GM19328 (cell line): Measurements from ENCODE around the gene TMEM214.
A peak's percentile ranks its signal among the peaks of the same experiment; 100 is the strongest.
"Not testable (repeated sequence)": the region's sequence is repeated elsewhere in the genome, so short reads cannot be mapped to it uniquely, and the experiment has no call there.

ENCODE experiments used
- ATAC-seq: cut with Tn5 transposase; IDR thresholded peaks from one replicate; pipeline ENCODE4 v1.9.1; 2021; ENCODE audit warnings: mild to moderate bottlenecking, moderate library complexity; ENCODE audit not compliant: unreplicated experiment

TMEM214 gene

GRCh38 chr2:27069436-27069835 lies 36.7 kb downstream of the TMEM214 start:
- ATAC-seq, result no peak

- no peak for ATAC-seq
Observed at GRCh38 chr2:27069961-27070618, 37.3 kb downstream of the TMEM214 start.

GRCh38 chr2:27070653-27071276 lies 38.0 kb downstream of the TMEM214 start:
- no peak for ATAC-seq

GRCh38 chr2:27071277-27071989 lies 38.7 kb downstream of the TMEM214 start, which contains the start of gene OST4:
TSS of gene OST4 (minus strand) at chr2:27071654.
- peak; percentile 85 for ATAC-seq

GRCh38 chr2:27071990-27072830 lies 39.4 kb downstream of the TMEM214 start:
- no peak for ATAC-seq

- no peak for ATAC-seq
Observed at GRCh38 chr2:27072920-27073319, 40.2 kb downstream of the TMEM214 start.

- no peak for ATAC-seq
Observed at GRCh38 chr2:27073782-27074181, 41.0 kb downstream of the TMEM214 start.

GRCh38 chr2:27074738-27075565 lies 42.2 kb downstream of the TMEM214 start:
- no peak for ATAC-seq

- ATAC-seq, result not testable (repeated sequence)
Observed at GRCh38 chr2:27075566-27075871, 42.8 kb downstream of the TMEM214 start.

GRCh38 chr2:27076323-27076722 lies 43.6 kb downstream of the TMEM214 start:
- no peak for ATAC-seq

GRCh38 chr2:27077231-27077630 lies 44.5 kb downstream of the TMEM214 start:
- ATAC-seq, result no peak

- no peak for ATAC-seq
Observed at GRCh38 chr2:27078267-27079194, 45.8 kb downstream of the TMEM214 start, which contains the start of gene EMILIN1. TSS of gene EMILIN1 (plus strand) at chr2:27078615. CDS start at chr2:27079066, 451 bp downstream.

GRCh38 chr2:27079233-27080139 lies 46.7 kb downstream of the TMEM214 start:
- ATAC-seq, result no peak

GRCh38 chr2:27080140-27080469 lies 47.3 kb downstream of the TMEM214 start:
- ATAC-seq, result no peak

GRCh38 chr2:27080603-27080936 lies 47.8 kb downstream of the TMEM214 start:
- no peak for ATAC-seq

- no peak for ATAC-seq
Observed at GRCh38 chr2:27081984-27082772, 49.4 kb downstream of the TMEM214 start.

- ATAC-seq, result no peak
Observed at GRCh38 chr2:27082773-27083409, 50.1 kb downstream of the TMEM214 start.
